GM21367 (cell line): ENCODE data around the gene AKR7A3.
A peak's percentile ranks its signal among the peaks of the same experiment; 100 is the strongest.
"Not testable (repeated sequence)": the region's sequence is repeated elsewhere in the genome, so short reads cannot be mapped to it uniquely, and the experiment has no call there.

ENCODE experiments used
- ATAC-seq: cut with Tn5 transposase; IDR thresholded peaks from one replicate; pipeline ENCODE4 v1.9.1; 2021; ENCODE audit not compliant: unreplicated experiment

Gene AKR7A3

GRCh38 chr1:19257178-19257914 is 31.2 kb downstream of the AKR7A3 start:
- no peak for ATAC-seq

- not testable (repeated sequence) for ATAC-seq
Observed at GRCh38 chr1:19256301-19256700, 32.3 kb downstream of the AKR7A3 start.

GRCh38 chr1:19255288-19255687 is 33.3 kb downstream of the AKR7A3 start:
- no peak for ATAC-seq

GRCh38 chr1:19254416-19254815 is 34.2 kb downstream of the AKR7A3 start:
- no peak for ATAC-seq

DNA sequence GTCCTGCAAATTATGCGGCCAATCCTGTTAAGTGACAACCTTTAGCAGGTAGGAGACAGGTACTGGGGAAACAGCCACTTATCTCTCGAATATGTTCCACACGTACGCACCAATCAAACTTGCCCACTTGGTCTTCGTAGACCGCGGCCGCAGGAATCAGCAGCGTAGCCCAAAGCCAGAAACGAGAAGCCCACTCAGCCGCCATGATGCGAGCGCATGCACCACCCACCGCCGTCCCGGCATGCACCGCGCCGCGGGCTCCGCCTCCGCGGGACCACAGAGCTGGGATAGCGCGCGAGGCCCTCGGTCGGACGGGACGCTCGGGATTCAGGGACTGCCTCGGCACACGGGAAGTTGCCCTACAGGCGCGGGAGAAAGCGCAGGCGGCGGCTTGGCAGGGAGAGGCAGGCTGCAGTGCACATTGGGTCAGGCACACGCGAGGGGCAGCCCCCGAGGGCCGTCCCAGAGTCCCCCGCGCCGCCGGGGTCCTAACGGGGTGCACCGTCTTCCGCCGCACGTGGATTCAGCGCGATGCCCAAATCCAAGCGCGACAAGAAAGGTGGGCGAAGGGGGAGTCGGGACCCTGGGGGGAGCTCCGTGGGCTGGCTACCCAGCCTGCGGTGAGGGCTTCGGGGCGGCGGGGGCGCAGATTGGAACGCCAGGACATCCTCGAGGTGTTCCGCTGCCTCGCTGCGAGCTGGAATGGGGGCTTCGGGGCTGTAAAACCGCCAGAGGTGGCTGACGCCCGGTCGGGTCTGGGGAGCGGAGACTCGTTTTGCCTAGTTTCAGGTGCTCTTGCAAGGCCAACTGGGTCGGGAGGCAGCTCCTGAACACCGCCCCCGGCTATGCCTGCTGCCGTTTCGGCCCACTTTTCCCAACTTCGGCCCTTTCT is 37.0 kb downstream of the AKR7A3 start, which contains the start of the genes EMC1 and MRTO4:
EMC1 (minus strand) TSS at position 220 of the 892 bp plus-strand sequence; CDS start at position 205, 15 bp downstream.
MRTO4 (plus strand) TSS at position 501 of the 892 bp plus-strand sequence; CDS start at position 532, 31 bp downstream.
- peak; percentile 69 for ATAC-seq

DNA sequence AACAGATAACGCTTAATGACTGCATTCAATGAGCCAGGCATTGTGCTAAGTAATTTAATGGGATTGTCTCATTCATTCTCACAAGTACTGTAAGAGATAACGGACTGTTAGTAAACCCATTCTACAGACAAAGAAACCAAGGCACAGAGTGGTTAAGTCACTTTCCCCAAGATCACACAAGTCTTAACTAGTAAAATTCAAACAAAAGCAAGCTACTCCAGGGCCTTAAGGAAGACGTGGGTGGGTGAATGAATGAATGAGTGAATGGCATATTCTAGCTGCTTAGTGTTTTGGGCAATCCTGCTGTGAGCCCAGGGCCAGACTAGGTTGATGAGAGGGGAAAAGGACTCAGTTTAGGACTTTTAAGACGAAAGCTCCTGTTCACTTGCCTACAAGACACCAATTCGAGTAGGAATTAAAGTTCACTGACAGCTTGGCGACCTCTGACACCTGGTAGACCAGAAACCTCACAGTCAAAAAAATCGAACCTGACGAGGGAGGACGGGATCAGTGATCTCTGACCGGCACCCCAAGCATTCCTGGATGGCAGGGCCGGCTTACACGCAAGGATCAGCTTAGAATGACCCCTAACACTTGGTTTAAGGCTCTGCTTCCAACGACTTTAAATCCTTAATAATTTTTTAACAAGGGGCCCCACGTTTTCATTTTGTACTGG is 37.8 kb downstream of the AKR7A3 start:
- no peak for ATAC-seq

DNA sequence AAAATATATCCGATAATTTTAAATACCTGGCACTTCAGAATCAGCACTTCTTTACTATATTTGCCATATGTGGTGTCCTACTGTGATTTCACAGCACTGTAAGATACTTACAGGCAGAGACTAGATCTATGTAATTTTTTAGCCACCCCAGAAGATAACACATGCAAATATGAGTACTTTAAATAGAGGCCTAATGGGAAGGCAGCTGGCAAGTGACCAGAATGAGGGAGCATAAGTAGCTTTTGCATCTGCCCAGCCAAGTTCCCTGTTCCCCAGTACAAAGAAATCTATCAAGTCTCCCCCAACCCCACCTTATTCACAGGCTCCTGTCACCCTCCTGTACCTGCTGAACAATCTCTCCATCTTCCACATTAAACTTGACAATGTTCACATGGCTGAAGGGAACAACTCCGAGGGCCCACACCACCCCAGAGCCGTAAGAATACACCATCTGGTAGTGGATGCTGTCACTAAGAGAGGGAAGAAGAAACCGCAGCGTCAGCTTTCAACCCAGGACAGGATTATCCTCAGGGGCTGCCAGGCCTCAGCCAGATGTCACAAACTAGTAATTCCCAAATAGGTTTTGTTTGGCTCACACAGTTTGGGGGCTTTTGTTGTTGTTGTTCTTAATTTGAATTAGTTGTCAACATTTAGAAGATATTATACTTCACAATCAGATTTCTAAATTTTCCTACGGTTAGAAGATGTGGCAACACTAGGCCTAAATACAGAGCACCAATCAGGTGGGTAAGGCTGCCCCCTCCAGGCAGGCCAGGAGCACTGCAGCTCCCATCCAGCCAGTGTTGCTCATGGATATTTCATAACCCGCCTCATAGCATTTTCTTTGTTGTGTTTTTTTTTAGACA is 47.7 kb downstream of the AKR7A3 start:
- no peak for ATAC-seq

DNA sequence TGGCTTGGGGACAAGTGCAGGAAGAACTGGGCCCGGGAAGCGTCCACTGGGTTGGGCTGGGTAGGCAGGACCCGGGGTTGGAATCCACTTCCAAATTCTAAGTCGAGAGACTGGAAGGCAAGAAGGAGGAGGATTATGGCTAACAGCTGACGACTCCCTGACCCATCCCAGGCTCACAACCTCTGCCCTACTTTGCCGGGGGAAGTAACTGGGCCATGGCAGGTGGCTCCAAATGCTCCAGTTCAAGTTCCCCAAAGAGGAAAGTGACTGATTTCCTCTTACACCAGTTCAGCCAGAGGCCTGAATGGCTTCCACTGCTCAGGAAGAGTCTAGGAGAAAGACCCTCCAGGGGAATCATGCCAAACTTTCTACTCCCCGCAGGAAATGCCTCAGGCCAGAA is 48.7 kb downstream of the AKR7A3 start:
- ATAC-seq: no peak

GRCh38 chr1:19234224-19234623 is 54.3 kb downstream of the AKR7A3 start:
- no peak for ATAC-seq
